Measurements from ENCODE around the gene MICA.
"Not testable (repeated sequence)": the region's sequence is repeated elsewhere in the genome, so short reads cannot be mapped to it uniquely, and the experiment has no call there.

The MICA gene

DNA sequence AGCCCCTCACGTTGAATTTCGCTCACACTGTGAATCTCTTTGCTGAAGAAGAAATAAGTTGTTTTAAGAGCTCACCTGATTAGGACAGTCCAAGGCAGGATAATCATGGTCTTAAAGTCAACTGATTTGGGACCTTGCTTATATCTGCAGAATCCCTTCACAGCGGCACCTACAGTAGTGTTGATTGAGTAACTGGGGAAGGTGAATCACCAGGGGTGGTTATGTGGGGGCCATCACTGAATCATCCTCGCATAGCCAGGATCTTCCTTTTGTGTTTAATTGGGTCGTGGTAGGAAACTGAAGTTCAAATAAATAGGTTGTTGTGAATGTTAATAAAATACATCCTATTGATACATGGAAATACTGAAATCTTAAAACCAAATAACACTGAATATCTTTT lies 20.2 kb upstream of the MICA start:
- H3K4me3 ChIP-seq (ENCODE audit: low read depth in 1 of 2, low read length in 2 of 2) = no peak overlapping the region
- H3K27ac ChIP-seq (ENCODE audit: low read length) = no peak overlapping the region
- no peaks in the 10 kb centered on the region for H3K36me3 ChIP-seq (ENCODE audit: control insufficient read depth in 1 of 2, insufficient read depth in 2 of 2, low read length in 2 of 2)
- no peaks in the 10 kb centered on the region for H3K27me3 ChIP-seq (ENCODE audit: low read depth, low read length)
- peaks cover 0 to 6% of the 10 kb centered on the region in 2 donors for H3K4me1 ChIP-seq (ENCODE audit: control insufficient read depth in 1 of 2, insufficient read depth in 2 of 2, low read length in 2 of 2)
- H3K9me3 ChIP-seq (ENCODE audit: control insufficient read depth in 1 of 2, low read length in 2 of 2) = no peaks in the 10 kb centered on the region

- peaks cover 0 to 6% of the 10 kb centered on the region in 2 donors for H3K4me1 ChIP-seq (ENCODE audit: control insufficient read depth in 1 of 2, insufficient read depth in 2 of 2, low read length in 2 of 2)
- no peaks in the 10 kb centered on the region for H3K27me3 ChIP-seq (ENCODE audit: low read depth, low read length)
Observed at GRCh38 chr6:31385041-31385440, 18.4 kb upstream of the MICA start.

GRCh38 chr6:31386099-31386498 lies 17.3 kb upstream of the MICA start:
- Histone ChIP-seq H3K4me1 (ENCODE audit: control insufficient read depth in 1 of 2, insufficient read depth in 2 of 2, low read length in 2 of 2) (peaks cover 0 to 6% of the 10 kb centered on the region in 2 donors), H3K9me3 (ENCODE audit: control insufficient read depth in 1 of 2, low read length in 2 of 2) (no peaks in the 10 kb centered on the region), H3K27me3 (ENCODE audit: low read depth, low read length) (no peaks in the 10 kb centered on the region), H3K27ac (ENCODE audit: low read length) (no peak overlapping the region), H3K36me3 (ENCODE audit: control insufficient read depth in 1 of 2, insufficient read depth in 2 of 2, low read length in 2 of 2) (no peaks in the 10 kb centered on the region), H3K4me3 (ENCODE audit: low read depth in 1 of 2, low read length in 2 of 2) (no peak overlapping the region)

More at GRCh38 chr6:31385041-31385440, 18.4 kb upstream of the MICA start:
- no peaks in the 10 kb centered on the region for H3K36me3 ChIP-seq (ENCODE audit: control insufficient read depth in 1 of 2, insufficient read depth in 2 of 2, low read length in 2 of 2)
- no peak overlapping the region for H3K27ac ChIP-seq (ENCODE audit: low read length)
- no peak overlapping the region for H3K4me3 ChIP-seq (ENCODE audit: low read depth in 1 of 2, low read length in 2 of 2)
- H3K9me3 ChIP-seq (ENCODE audit: control insufficient read depth in 1 of 2, low read length in 2 of 2) = no peaks in the 10 kb centered on the region

GRCh38 chr6:31386977-31387376 lies 16.4 kb upstream of the MICA start:
- Histone ChIP-seq H3K4me3 (ENCODE audit: low read depth in 1 of 2, low read length in 2 of 2) (no peak overlapping the region), H3K36me3 (ENCODE audit: control insufficient read depth in 1 of 2, insufficient read depth in 2 of 2, low read length in 2 of 2) (no peaks in the 10 kb centered on the region), H3K27ac (ENCODE audit: low read length) (no peak overlapping the region), H3K4me1 (ENCODE audit: control insufficient read depth in 1 of 2, insufficient read depth in 2 of 2, low read length in 2 of 2) (peaks cover 0 to 6% of the 10 kb centered on the region in 2 donors), H3K9me3 (ENCODE audit: control insufficient read depth in 1 of 2, low read length in 2 of 2) (no peaks in the 10 kb centered on the region), H3K27me3 (ENCODE audit: low read depth, low read length) (no peaks in the 10 kb centered on the region)

GRCh38 chr6:31388916-31389801 lies 14.2 kb upstream of the MICA start:
- not testable (repeated sequence) for H3K36me3 ChIP-seq (ENCODE audit: control insufficient read depth in 1 of 2, insufficient read depth in 2 of 2, low read length in 2 of 2); H3K27me3 ChIP-seq (ENCODE audit: low read depth, low read length); H3K4me3 ChIP-seq (ENCODE audit: low read depth in 1 of 2, low read length in 2 of 2); H3K4me1 ChIP-seq (ENCODE audit: control insufficient read depth in 1 of 2, insufficient read depth in 2 of 2, low read length in 2 of 2); H3K27ac ChIP-seq (ENCODE audit: low read length); H3K9me3 ChIP-seq (ENCODE audit: control insufficient read depth in 1 of 2, low read length in 2 of 2)

- not testable (repeated sequence) for H3K9me3 ChIP-seq (ENCODE audit: control insufficient read depth in 1 of 2, low read length in 2 of 2); H3K27ac ChIP-seq (ENCODE audit: low read length); H3K27me3 ChIP-seq (ENCODE audit: low read depth, low read length); H3K4me1 ChIP-seq (ENCODE audit: control insufficient read depth in 1 of 2, insufficient read depth in 2 of 2, low read length in 2 of 2); H3K36me3 ChIP-seq (ENCODE audit: control insufficient read depth in 1 of 2, insufficient read depth in 2 of 2, low read length in 2 of 2); H3K4me3 ChIP-seq (ENCODE audit: low read depth in 1 of 2, low read length in 2 of 2)
Observed at GRCh38 chr6:31389802-31390132, 13.6 kb upstream of the MICA start.

GRCh38 chr6:31393932-31394331 lies 9.5 kb upstream of the MICA start:
- H3K27ac ChIP-seq (ENCODE audit: low read length) = no peak overlapping the region
- no peaks in the 10 kb centered on the region for H3K27me3 ChIP-seq (ENCODE audit: low read depth, low read length)
- peaks cover 0 to 9% of the 10 kb centered on the region in 2 donors for H3K4me1 ChIP-seq (ENCODE audit: control insufficient read depth in 1 of 2, insufficient read depth in 2 of 2, low read length in 2 of 2)
- no peaks in the 10 kb centered on the region for H3K9me3 ChIP-seq (ENCODE audit: control insufficient read depth in 1 of 2, low read length in 2 of 2)
- no peak overlapping the region for H3K4me3 ChIP-seq (ENCODE audit: low read depth in 1 of 2, low read length in 2 of 2)
- H3K36me3 ChIP-seq (ENCODE audit: control insufficient read depth in 1 of 2, insufficient read depth in 2 of 2, low read length in 2 of 2) = no peaks in the 10 kb centered on the region

DNA sequence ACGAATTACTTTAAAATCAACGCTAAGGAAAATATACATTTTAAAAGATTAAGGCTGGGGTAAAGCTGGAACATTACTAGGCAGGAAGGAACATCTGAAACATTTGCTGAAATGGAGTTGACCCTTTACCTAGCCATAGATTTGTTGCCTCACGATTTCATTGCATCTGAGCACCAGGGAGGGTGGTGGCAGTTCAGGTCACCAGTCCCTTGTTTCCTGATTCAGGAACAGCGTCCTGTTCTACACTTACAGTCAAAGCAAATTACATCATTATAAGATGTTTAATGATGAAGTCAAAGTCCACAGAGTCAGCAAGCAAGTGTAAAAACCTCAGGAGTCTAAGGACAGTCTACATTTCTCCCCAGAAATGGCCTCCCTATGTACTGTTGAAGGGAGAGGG lies 9.0 kb upstream of the MICA start:
- Histone ChIP-seq H3K27ac (ENCODE audit: low read length) (no peak overlapping the region), H3K27me3 (ENCODE audit: low read depth, low read length) (no peaks in the 10 kb centered on the region), H3K4me3 (ENCODE audit: low read depth in 1 of 2, low read length in 2 of 2) (no peak overlapping the region), H3K9me3 (ENCODE audit: control insufficient read depth in 1 of 2, low read length in 2 of 2) (no peaks in the 10 kb centered on the region), H3K36me3 (ENCODE audit: control insufficient read depth in 1 of 2, insufficient read depth in 2 of 2, low read length in 2 of 2) (no peaks in the 10 kb centered on the region), H3K4me1 (ENCODE audit: control insufficient read depth in 1 of 2, insufficient read depth in 2 of 2, low read length in 2 of 2) (peaks cover 0 to 9% of the 10 kb centered on the region in 2 donors)

DNA sequence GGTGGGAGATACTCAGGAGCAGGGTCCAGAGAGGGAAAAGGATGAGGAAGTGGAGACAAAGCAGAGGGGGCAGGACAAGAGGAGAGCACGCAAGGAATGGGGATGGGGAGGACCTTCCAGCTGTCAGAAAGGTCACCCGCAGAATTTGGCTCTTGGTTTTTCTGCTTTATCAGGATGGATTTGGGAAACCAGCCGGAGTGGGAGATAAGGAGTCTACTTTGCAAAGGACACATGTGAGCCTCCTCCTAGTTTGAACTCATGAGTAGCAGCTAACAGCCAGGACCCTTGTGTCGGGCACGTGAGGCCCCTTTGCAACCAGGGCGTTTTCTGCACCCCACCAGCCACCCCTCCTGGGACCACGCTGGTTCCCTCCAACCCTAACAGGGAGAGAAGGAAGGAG lies 7.6 kb upstream of the MICA start:
- Histone ChIP-seq H3K27ac (ENCODE audit: low read length) (no peak overlapping the region), H3K27me3 (ENCODE audit: low read depth, low read length) (no peaks in the 10 kb centered on the region), H3K36me3 (ENCODE audit: control insufficient read depth in 1 of 2, insufficient read depth in 2 of 2, low read length in 2 of 2) (no peaks in the 10 kb centered on the region), H3K9me3 (ENCODE audit: control insufficient read depth in 1 of 2, low read length in 2 of 2) (no peaks in the 10 kb centered on the region), H3K4me1 (ENCODE audit: control insufficient read depth in 1 of 2, insufficient read depth in 2 of 2, low read length in 2 of 2) (peaks cover 0 to 9% of the 10 kb centered on the region in 2 donors), H3K4me3 (ENCODE audit: low read depth in 1 of 2, low read length in 2 of 2) (no peak overlapping the region)

DNA sequence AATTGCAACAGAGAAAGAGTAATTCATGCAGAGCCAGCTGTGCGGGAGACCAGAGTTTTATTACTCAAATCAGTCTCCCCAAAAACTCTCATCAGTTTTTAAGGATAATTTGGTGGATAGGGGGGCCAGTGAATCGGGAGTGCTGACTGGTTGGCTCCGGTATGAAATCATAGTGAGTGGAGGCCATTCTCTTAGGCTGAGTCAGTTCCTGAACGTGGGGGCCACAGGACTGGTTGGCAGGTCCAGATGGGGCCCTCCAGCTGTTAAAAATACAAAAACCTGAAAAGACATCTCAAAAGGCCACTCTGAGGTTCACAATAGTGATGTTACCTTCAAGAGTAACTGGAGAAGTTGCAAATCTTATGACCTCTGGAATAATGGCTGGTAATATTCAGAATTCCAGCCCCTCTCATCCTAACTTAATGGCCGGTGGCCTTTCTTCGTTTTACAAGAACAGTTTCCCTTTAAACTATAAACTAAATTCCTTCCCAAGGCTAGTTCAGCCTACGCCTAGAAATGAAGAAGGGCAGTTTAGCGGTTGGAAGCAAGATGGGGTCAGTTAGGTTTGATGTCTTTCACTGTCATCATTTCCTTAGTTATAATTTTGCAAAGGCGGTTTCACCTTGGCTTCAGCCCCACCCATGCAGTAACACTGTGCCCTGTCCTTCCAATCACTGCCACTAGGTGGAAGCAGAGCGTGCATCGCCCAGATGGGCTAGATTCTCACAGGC lies 6.8 kb upstream of the MICA start:
- no peak overlapping the region for H3K27ac ChIP-seq (ENCODE audit: low read length)
- H3K27me3 ChIP-seq (ENCODE audit: low read depth, low read length) = no peaks in the 10 kb centered on the region
- H3K4me1 ChIP-seq (ENCODE audit: control insufficient read depth in 1 of 2, insufficient read depth in 2 of 2, low read length in 2 of 2) = peaks cover 0 to 10% of the 10 kb centered on the region in 2 donors
- H3K4me3 ChIP-seq (ENCODE audit: low read depth in 1 of 2, low read length in 2 of 2) = no peak overlapping the region
- no peaks in the 10 kb centered on the region for H3K36me3 ChIP-seq (ENCODE audit: control insufficient read depth in 1 of 2, insufficient read depth in 2 of 2, low read length in 2 of 2)
- no peaks in the 10 kb centered on the region for H3K9me3 ChIP-seq (ENCODE audit: control insufficient read depth in 1 of 2, low read length in 2 of 2)

DNA sequence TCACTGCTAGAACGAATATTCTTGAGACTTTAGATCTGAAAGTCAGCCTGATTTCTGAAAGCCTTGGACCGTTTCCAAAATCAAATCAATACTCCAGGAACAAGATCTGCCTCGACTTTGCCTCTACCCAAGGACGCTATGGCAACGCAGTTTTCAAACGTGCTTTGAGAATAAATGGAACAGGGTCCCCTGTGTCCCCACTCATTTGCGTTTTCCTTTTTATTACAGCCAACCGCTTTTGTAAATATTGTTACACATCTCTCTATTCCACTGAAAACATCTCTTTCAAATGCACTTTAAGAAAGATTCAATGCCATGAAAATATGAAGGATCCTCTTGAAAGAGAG lies 6.3 kb upstream of the MICA start:
- not testable (repeated sequence) for H3K27ac ChIP-seq (ENCODE audit: low read length); H3K36me3 ChIP-seq (ENCODE audit: control insufficient read depth in 1 of 2, insufficient read depth in 2 of 2, low read length in 2 of 2); H3K9me3 ChIP-seq (ENCODE audit: control insufficient read depth in 1 of 2, low read length in 2 of 2); H3K27me3 ChIP-seq (ENCODE audit: low read depth, low read length); H3K4me3 ChIP-seq (ENCODE audit: low read depth in 1 of 2, low read length in 2 of 2)
- H3K4me1 ChIP-seq (ENCODE audit: control insufficient read depth in 1 of 2, insufficient read depth in 2 of 2, low read length in 2 of 2) = peaks cover 0 to 16% of the 10 kb centered on the region in 2 donors

Data from muscle layer of duodenum (tissue), 2 donors.